GM10847 (cell line): ENCODE measurements around the gene LOC101059915.

Source experiments
- POLR2A ChIP-seq: IDR thresholded peaks from 2 replicates; pipeline ENCODE4 v1.6.1; 2011; ENCODE audit not compliant: insufficient read length; ENCODE audit errors: extremely low read depth

LOC101059915 gene

GRCh38 chrX:71632923-71633657, 34.3 kb upstream of the LOC101059915 start:
- no peak for TF ChIP-seq POLR2A

GRCh38 chrX:71634366-71634765, 33.0 kb upstream of the LOC101059915 start:
- no peak for TF ChIP-seq POLR2A

- no peak for TF ChIP-seq POLR2A
Observed at GRCh38 chrX:71636438-71637252, 30.7 kb upstream of the LOC101059915 start.

GRCh38 chrX:71637253-71637618, 30.1 kb upstream of the LOC101059915 start:
- TF ChIP-seq POLR2A, result no peak

- no peak for TF ChIP-seq POLR2A
Observed at GRCh38 chrX:71637848-71638247, 29.5 kb upstream of the LOC101059915 start.

GRCh38 chrX:71638409-71638808, 28.9 kb upstream of the LOC101059915 start:
- no peak for TF ChIP-seq POLR2A

GRCh38 chrX:71640002-71640401, 27.3 kb upstream of the LOC101059915 start:
- no peak for TF ChIP-seq POLR2A

GRCh38 chrX:71650333-71650969, 16.9 kb upstream of the LOC101059915 start:
- TF ChIP-seq POLR2A, result no peak

GRCh38 chrX:71652405-71652804, 14.9 kb upstream of the LOC101059915 start:
- TF ChIP-seq POLR2A, result no peak

- no peak for TF ChIP-seq POLR2A
Observed at GRCh38 chrX:71653344-71653743, 14.0 kb upstream of the LOC101059915 start.

- TF ChIP-seq POLR2A, result no peak
Observed at GRCh38 chrX:71657267-71657666, 10.1 kb upstream of the LOC101059915 start.

- no peak for TF ChIP-seq POLR2A
Observed at GRCh38 chrX:71659342-71659741, 8.0 kb upstream of the LOC101059915 start.

GRCh38 chrX:71659959-71660358, 7.4 kb upstream of the LOC101059915 start:
- no peak for TF ChIP-seq POLR2A

GRCh38 chrX:71660562-71661416, 6.6 kb upstream of the LOC101059915 start:
- no peak for TF ChIP-seq POLR2A

GRCh38 chrX:71661919-71662318, 5.4 kb upstream of the LOC101059915 start:
- TF ChIP-seq POLR2A, result no peak
